ENCODE data around the gene CAB39.

Gene CAB39

GRCh38 chr2:230668184-230668938 lies 44.3 kb upstream of the CAB39 start:
- no peak for DNase-seq (ENCODE audit: low read depth)
- TF ChIP-seq CTCF (IDR thresholded peaks at IDR 0.05; ENCODE audit: control insufficient read depth, extremely low read depth, insufficient read depth) = no peak
- no peak overlapping the region for H3K4me3 ChIP-seq (ENCODE audit: low read depth, low read length)

GRCh38 chr2:230668939-230669303 lies 43.7 kb upstream of the CAB39 start:
- no peak overlapping the region for H3K4me3 ChIP-seq (ENCODE audit: low read depth, low read length)
- no peak for TF ChIP-seq CTCF (IDR thresholded peaks at IDR 0.05; ENCODE audit: control insufficient read depth, extremely low read depth, insufficient read depth)
- DNase-seq (ENCODE audit: low read depth) = no peak

GRCh38 chr2:230669386-230669950 lies 43.2 kb upstream of the CAB39 start:
- DNase-seq (ENCODE audit: low read depth) = no peak
- TF ChIP-seq CTCF (IDR thresholded peaks at IDR 0.05; ENCODE audit: control insufficient read depth, extremely low read depth, insufficient read depth) = no peak
- H3K4me3 ChIP-seq (ENCODE audit: low read depth, low read length) = no peak overlapping the region

- no peak for TF ChIP-seq CTCF (IDR thresholded peaks at IDR 0.05; ENCODE audit: control insufficient read depth, extremely low read depth, insufficient read depth)
- H3K4me3 ChIP-seq (ENCODE audit: low read depth, low read length) = no peak overlapping the region
- no peak for DNase-seq (ENCODE audit: low read depth)
Measured at GRCh38 chr2:230671117-230671516, 41.5 kb upstream of the CAB39 start.

- no peak overlapping the region for H3K4me3 ChIP-seq (ENCODE audit: low read depth, low read length)
- TF ChIP-seq CTCF (IDR thresholded peaks at IDR 0.05; ENCODE audit: control insufficient read depth, extremely low read depth, insufficient read depth) = no peak
- no peak for DNase-seq (ENCODE audit: low read depth)
Measured at GRCh38 chr2:230672836-230673235, 39.8 kb upstream of the CAB39 start.

GRCh38 chr2:230674401-230674800 lies 38.2 kb upstream of the CAB39 start:
- no peak for DNase-seq (ENCODE audit: low read depth)

More at GRCh38 chr2:230674401-230674800, 38.2 kb upstream of the CAB39 start:
- TF ChIP-seq CTCF (IDR thresholded peaks at IDR 0.05; ENCODE audit: control insufficient read depth, extremely low read depth, insufficient read depth) = no peak
- no peak overlapping the region for H3K4me3 ChIP-seq (ENCODE audit: low read depth, low read length)

All from LNCaP clone FGC (cell line).